ENCODE measurements around the gene ANKRD31.
"Not testable (repeated sequence)": the region's sequence is repeated elsewhere in the genome, so short reads cannot be mapped to it uniquely, and the experiment has no call there.

The ANKRD31 gene

DNA sequence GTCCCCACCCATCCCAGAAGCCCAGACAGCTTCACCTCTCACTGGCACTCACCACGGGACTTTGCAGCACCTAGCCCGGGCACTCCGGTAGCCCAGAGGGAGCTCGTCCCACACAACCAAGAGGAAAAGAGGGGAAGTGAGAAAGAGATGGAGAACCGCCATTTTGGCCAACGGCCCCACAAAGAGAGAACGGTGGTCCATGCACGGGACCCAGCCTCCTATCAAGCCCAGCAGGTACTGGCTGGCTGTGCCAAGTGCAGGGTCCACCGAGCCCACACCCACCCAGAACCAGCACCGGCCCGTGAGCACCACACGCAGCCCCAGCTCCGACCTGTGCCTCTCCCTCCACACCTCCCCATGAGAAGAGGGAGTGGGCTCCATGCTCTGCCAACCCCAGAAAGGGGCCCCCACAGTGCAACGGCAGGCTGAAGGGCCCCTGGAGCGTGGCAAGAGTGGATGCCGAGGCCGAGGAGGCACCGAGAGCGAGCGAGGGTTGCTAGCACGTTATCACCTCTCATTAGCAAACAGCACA lies 105.8 kb downstream of the ANKRD31 start:
- no peak for DNase-seq

DNA sequence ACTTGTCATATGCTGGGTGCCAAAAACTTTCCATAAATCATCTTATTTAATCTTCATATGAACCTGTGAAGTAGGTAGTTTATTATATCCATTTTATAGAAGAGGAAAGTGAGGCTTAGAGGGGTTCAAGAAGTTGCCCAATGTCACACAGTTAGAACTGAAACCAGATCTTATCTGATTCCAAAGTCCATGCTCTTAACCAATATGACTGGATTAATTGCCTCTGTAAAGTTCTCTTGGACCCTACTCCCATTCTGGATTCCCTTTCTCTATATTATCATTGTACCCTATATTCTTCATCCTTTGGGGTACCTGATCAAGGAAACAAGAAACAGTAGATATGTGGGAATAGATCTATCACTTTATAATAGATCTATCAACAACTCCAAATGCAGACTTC lies 119.8 kb downstream of the ANKRD31 start:
- no peak for DNase-seq

DNA sequence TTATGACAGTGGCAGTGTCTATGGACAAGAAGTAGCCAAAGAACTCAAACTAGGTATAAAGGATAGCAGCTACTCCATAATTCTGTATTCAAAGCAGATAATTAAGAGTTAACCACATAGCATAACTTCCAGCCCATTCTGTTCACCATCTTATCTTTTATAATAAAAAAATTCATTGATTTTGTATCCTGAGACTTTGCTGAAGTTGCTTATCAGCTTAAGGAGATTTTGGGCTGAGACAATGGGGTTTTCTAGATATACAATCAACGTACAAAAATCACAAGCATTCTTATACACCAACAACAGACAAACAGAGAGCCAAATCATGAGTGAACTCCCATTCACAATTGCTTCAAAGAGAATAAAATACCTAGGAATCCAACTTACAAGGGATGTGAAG lies 122.4 kb downstream of the ANKRD31 start:
- peak in 1 of 2 experiments; percentile 65 for DNase-seq

GRCh38 chr5:75113354-75114113 lies 123.1 kb downstream of the ANKRD31 start:
- DNase-seq: no peak

GRCh38 chr5:75108931-75109596 lies 127.6 kb downstream of the ANKRD31 start:
- DNase-seq: no peak

DNA sequence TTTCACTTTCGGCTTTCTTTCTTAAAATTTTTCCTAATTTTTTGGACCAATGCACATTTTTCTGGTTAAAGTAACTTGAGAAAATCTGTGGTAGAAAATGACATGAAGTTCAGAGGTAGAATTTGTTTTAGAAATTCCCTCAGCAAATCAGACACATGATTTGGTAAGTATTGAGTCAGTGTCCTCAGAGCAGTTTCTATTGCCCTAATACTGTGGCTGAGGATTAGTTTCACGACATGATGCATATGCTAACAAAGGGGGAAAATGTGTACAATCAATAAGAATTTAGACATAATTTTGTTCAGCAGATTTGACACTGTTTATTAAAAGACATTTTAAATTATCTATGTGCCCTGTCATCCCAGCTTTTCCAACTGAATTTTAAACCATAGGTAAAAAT lies 128.2 kb downstream of the ANKRD31 start:
- DNase-seq: no peak

DNA sequence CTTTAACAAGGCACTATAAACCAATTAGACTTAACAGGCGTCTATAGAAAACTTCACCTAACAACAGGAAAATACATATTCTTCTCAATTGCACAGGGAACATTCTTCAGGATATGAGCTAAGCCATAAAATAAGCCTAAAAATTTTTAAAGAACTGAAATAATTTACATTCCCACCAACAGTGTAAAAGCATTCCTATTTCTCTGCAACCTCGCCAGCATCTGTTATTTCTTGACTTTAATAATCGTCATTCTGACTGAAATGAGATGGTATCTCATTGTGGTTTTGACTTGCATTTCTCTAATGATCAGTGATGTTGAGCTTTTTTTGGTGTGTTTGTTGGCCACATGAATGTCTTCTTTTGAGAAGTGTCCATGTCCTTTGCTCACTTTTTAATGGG lies 140.7 kb downstream of the ANKRD31 start:
- not testable (repeated sequence) for DNase-seq

- DNase-seq: no peak
Observed at GRCh38 chr5:75091597-75091996, 145.1 kb downstream of the ANKRD31 start.

DNA sequence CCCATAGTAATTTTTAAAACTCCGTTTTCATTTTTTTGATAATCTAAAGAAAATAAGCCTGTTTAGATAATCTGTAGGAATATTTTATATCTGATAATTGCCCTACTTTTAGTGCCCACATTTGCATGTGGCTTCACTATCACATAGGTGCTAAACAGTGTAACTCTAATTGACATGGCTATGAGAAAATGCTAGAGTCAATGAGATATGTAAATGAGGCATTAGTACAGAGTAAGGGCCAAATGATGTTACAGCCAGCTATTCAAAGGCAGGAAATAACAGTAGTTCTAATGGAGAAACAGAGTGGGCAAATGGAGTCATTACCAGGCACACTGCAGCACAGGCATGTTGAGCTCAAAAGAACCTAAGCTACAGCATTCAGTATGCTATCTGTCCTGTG lies 147.0 kb downstream of the ANKRD31 start:
- DNase-seq: no peak

- DNase-seq: no peak
Observed at GRCh38 chr5:75089137-75089536, 147.5 kb downstream of the ANKRD31 start.

DNA sequence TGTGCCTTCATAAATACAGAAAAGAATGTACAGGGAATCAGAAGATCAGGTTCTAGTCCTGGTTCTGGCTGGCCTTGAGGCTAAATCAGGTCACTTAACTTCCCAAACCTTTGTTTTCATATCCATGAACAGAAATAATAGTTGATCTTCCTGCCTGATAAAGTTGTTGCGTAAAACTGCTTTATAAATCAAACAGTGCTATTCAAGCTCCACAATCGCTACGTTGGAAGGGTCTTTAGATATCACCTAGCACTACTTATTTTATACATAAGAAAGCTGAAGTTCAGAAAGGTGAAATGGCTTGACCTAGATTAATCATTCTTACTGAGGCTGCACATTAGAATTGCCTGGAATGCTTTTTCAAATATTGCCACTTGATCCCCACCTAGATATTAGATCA lies 148.0 kb downstream of the ANKRD31 start:
- DNase-seq: no peak

DNA sequence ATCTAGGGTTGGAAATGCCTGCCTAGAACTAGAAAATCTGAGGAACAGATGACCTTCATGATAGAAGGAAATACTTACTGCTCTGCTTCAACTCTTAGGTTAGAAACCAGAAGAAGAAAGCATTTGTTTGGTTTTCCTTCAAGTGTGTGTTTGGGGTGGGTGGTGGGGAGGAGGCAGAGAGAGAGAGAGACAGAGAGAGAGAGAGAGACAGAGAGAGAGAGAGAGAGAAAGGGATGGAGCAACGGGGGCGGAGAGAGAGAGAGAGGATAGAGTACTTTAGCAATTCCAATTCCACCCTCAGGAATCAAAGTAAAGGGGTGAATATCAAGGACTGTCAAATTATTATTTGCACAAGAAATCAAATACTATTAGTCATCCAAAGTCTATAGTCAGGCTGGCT lies 155.2 kb downstream of the ANKRD31 start:
- no peak for DNase-seq

GRCh38 chr5:75079346-75079745 lies 157.3 kb downstream of the ANKRD31 start:
- DNase-seq: not testable (repeated sequence)

DNA sequence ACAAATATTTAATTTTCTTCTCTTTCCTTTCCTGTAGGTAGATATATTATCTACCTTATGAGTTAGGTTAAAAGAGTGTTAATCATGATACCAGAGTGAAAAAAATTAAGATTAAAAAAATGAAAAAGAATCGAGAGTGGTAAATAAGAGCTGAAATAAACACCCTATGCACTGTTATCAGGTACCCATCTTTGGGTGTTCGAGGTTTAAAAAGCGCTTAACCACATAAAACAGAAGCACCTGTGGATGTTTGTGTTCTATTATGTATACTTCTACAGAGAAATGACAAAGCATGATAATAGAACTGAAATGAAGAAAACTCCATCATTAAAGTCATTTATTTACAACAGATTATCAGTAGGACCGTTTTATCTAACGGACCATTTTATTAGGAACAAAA lies 158.7 kb downstream of the ANKRD31 start:
- DNase-seq: no peak

- DNase-seq: no peak
Observed at GRCh38 chr5:75072061-75072460, 164.6 kb downstream of the ANKRD31 start.

DNA sequence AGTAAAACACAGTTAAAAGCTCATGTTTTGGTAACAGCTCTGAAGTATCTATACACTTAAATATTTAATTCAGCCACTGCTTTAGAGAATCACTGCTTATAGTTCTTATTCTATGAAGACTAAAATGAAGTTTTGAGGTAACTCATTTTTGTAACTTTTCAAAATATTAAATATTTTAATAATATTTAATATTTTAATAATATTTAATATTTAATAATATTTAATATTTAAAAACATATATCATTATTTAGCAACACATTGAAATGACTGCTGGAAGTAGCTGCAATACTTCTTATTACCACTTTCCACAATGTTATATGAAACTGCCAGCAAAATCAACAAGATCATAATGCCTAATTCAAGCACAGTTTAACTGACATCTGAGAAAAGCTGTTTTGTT lies 165.6 kb downstream of the ANKRD31 start:
- DNase-seq: no peak

- no peak for DNase-seq
Observed at GRCh38 chr5:75067434-75067833, 169.2 kb downstream of the ANKRD31 start.

DNA sequence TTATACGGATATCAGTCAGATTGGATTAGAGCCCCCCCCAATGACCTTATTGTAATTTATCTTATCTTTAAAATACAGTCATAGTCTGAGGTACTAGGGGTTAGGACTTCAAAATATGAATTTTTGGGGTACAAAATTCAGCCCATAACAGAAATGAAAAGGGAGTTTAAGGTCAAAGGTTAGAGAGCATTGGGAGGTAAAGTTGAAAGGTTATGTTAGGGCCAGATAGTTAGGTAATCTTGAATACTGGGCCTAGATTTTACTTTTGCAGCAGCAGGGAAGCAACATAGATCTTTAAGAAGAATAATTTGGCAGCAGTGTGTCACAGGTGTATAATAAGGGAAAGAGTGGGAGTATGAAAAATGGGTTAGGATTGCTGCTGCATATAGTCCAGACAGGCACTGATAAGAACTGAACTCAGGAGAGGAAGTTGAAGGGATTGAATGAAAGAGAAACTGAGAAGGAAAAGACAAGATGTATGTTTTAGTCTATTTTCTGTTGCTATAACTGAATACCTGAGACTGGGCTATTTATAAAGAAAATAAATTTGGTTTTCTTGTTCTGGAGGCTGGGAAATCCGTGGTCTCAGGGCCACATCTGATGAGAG lies 173.7 kb downstream of the ANKRD31 start:
- no peak for DNase-seq

DNA sequence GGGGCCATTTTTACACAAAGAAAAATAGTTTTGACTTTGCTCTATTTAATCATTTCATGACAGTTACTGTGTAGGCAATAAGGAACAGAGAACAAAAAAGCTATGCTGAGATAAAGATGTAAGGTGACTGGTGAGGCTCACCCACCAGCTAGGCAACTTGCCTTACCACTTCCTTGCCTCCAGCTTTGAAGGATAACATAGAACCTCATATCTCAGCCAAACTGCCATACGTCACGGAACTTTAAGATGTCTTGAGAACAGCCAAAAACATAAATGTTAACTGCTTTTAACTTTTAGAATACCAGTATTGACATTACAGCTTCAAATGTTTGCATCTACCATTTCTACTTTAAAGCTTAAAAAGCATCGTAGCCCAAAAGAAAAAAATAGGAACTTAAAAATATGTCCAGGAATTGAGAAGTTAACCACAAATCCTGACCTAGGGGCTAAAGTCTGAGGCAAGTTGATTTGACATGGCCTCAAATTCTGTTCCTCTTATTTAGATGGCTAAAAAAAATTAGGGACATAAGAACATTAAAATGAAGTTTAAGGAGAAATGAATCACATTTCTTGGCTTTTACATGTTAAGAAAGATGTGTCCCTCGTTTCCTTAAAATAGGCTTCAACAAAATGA lies 176.6 kb downstream of the ANKRD31 start:
- no peak for DNase-seq

DNA sequence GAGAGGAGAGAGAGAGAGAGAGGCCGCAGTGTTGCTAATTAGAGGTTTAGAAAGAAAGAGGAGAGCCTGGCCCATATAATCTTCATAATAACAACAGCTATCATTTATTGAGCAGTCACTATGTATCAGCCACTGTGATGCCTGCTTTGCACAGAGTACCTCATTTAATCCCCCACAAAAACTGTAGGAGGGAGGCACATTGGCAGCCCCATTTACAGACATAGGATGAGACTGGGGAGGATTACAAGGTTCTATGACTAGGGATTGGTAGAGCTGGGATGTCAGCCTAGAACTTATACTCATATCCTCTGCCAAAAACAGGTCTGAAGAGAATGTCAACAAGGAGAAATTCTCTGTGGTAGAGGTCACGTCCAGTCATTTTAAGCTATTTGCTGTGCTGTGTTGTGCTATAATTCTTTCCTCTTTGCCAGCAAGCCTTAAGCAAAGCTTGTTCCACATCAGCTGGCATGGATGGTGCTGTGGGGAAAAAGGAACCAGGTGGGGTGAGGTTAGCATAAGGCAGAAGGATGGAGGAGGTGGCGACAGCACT lies 177.6 kb downstream of the ANKRD31 start:
- DNase-seq: no peak

- no peak for DNase-seq
Observed at GRCh38 chr5:75057561-75057960, 179.1 kb downstream of the ANKRD31 start.

- DNase-seq: no peak
Observed at GRCh38 chr5:75055727-75056144, 180.9 kb downstream of the ANKRD31 start.

Measured in NCI-H526 (cell line).